HG03135 (cell line): Measurements from ENCODE around the gene TECR.
A peak's percentile ranks its signal among the peaks of the same experiment; 100 is the strongest.
"Not testable (repeated sequence)": the region's sequence is repeated elsewhere in the genome, so short reads cannot be mapped to it uniquely, and the experiment has no call there.

Experiments used
- ATAC-seq: cut with Tn5 transposase; IDR thresholded peaks from one replicate; pipeline ENCODE4 v1.9.1; 2021; ENCODE audit warnings: mild to moderate bottlenecking, moderate library complexity; ENCODE audit not compliant: unreplicated experiment

TECR gene

GRCh38 chr19:14529254-14530004, at the start of gene TECR:
Gene TECR, plus strand, starts transcription at chr19:14529594. Its CDS starts 103 bp downstream, at chr19:14529697.
- ATAC-seq = peak; percentile 94

DNA sequence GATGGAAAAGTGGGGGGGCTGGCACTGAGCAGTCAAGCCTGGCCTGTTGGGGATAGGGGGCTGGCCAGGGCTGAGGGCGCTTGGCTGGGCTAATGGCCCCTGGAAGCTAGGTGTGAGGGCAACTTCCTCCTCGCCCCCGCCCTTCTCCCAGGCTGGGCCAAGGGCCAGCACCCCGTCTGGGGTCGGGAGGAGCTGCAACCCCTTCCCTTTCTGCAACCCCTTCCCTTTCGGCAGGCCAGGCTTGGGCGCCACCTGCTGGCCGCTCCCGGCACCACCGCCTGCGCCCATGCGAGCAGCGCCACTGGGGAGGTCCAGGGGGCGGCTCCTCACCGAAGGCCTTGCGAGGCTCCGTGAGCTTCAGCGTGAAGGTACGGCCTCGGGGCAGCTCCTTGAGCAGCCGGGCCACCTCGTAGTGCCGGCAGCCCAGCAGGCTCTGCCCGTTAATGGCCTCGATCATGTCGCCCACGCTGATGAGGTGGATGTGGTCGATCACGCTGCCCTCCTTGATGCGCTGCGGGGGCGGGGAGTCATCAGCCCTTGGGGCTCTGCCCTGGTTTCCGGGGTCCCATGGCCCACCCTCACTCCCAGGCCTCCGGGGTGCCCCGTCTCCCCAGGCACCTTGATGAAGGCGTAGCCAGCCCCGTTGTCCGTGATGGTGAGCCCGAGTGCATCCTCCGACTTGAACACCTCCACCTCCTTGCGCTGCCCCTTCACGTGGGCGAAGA, 49.3 kb upstream of the TECR start:
- ATAC-seq = no peak

- no peak for ATAC-seq
These were observed 48.7 kb upstream of the TECR start for GRCh38 chr19:14480700-14481079.

GRCh38 chr19:14482172-14482941, 47.0 kb upstream of the TECR start:
- no peak for ATAC-seq

DNA sequence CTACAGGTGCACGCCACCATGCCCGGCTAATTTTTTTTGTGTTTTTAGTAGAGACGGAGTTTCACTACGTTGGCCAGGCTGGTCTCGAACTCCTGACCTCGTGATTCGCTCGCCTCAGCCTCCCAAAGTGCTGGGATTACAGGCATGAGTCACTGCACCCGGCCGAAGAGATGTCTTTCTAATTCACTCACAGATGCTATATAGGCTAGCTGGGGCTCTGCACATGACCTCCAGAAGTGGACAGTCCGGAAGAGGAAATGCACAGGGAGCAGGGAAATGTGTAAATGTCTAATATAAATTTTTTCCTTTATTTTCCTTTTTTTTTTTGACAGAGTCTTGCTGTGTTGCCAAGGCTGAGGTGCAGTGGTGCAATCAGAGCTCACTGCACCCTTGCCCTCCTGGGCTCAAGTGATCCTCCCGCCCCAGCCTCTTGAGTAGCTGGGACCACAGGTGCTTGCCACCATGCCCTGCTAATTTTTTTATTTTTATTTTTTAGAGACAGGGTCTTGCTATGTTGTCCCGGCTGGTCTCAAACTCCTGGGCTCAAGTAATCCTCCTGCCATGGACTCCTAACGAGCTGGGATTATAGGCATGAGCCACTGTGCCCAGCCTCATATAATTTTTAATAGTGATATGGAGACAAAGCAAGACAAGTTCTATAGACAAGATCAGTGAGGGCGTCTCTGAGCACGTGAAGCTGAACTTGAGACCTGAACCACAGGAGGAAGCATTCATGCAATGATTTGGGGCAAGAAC, 41.8 kb upstream of the TECR start:
- no peak for ATAC-seq

DNA sequence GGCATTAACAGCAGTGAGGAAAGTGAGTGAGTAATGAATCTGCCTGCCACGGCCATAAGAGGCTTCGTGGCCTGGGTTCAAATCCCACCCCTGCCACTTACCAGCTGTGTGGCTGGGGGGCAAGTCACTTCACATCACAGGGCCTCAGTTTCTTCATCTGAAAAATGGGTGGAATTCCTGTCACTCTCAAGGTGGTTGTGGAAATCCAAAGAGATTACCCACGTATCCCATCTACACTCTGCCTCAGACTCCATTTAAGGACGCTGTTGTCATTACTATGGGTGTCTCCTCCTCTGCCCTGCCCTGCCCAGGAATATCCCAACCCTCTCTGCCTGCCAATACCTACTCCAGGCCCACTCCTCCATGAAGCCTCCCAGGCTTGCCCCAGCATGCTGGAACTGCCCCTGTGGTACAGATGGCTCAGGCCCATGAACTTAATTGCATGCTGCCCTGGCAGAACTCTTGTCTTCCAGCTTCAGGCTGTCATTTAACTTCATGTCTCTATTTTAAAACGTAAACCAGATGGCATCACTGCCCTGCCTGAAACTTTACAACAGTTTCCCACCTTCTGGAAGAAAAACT, 36.5 kb upstream of the TECR start:
- ATAC-seq = no peak

- no peak for ATAC-seq
These were observed 35.0 kb upstream of the TECR start for GRCh38 chr19:14494411-14494810.

DNA sequence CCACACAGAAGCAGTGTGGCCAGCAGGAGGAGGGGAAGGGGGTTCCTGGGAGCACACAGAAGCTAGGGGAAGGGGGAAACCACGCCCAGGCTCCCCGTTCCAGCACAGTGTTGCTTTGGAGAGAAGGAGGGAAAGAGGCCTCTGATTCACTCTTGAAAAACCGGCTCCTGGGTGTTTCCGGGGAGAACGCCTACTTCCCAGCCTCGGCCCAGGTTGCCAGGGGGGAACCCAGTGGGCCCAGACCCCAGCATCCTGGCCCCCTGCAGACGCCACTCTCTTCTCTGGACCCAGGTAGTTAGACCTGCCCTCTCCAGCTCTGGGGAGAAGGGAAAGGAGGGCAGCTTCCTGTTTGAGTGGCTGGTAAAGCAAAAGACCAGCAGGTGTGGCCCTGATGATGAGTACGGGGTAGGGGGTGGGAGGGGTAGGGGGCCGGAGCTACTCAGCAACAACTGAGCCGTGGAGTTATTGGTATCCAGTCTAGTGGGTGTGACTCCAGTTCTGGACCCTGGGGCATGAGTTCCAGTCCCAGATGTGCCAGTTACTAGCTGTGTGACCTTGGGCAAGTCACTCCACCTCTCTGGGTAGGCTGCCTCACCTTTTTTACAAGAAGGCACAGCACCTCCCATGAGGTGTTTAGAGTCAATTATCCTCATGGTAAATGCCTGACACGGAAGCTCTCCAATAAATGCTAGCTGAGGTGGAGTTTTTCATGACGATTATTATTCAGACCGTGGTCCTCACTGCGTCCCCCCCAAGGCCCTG, 34.3 kb upstream of the TECR start:
- ATAC-seq = no peak

DNA sequence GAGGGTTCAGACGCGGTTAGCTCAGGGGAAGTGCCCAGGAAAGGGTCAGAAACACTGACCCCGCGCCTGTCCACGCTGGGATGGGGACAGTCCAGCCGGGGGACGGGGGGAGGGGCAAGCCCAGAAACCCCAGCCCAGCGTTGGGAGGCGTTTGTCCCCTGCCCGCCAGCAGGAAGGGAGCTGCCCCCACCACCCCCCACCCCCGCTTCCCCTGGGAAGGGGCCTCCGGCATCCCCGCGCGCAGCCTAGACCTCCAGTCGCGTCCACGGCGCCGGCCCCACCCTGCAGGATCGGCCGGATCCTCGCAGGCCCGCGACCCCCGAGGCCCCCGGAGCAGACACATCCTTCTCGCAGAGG, 33.7 kb upstream of the TECR start:
- no peak for ATAC-seq

DNA sequence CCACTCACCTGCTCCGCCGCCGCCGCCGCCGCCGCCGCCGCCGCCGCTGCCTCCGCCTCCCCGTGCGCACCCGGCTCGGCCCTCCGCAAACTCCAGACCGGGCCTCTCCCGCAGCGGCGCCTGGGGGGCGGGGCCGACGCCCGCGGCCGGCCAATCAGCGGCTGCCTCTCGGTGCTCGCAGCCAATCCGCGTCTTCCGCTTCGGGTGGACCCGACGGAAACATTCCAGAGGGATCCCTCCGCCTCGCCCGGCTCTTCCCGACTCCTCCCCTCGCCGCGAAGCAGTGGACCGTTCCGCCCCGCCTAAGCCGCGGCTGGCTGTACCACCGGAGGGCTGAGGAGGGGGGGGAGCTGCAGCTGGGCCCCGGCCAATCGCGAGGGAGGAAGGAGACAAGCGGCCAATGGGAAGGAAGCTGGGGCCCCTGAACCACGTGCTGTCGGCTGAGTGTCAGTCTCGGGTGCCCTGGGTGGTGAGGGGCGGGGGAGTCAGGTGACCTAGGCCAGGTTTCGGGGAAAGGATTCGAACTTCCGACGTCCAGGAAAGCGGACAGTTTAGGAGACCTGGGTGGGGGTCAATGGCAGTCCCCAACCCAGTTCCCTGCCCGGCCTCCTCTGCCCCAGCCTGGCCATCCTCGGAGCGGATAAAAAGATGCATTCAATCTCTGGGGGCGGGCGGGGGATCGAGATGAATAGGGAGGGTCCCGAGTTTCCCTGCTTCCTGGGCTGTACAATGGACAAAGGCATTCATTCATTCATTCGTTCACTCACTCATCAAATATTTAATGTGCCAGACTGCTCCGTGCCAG, 33.2 kb upstream of the TECR start, which contains the start of gene GIPC1:
Gene GIPC1, minus strand, starts transcription at position 99 of the 805 bp plus-strand sequence. CDS start 13,151 bp downstream, outside the sequence.
- peak; percentile 84 for ATAC-seq

DNA sequence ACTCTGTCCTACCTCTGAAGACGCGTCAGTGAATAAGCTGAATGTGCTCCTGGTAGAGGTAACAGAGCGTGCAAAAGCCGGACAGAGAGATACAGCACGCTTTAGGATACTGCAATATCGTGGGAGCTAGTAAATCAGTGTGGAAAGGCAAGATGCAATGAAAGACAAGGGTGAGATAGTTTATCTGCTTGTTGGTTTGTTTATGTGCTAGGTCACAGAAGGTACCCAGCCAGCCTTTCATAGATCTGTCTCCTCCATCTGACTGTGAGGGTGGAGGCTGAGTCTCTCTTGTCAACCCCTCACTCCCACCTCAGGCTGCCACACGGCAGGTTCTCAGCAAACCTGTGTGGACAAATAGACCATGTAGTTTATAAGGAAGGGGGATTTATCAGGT, 32.6 kb upstream of the TECR start:
- ATAC-seq = no peak

DNA sequence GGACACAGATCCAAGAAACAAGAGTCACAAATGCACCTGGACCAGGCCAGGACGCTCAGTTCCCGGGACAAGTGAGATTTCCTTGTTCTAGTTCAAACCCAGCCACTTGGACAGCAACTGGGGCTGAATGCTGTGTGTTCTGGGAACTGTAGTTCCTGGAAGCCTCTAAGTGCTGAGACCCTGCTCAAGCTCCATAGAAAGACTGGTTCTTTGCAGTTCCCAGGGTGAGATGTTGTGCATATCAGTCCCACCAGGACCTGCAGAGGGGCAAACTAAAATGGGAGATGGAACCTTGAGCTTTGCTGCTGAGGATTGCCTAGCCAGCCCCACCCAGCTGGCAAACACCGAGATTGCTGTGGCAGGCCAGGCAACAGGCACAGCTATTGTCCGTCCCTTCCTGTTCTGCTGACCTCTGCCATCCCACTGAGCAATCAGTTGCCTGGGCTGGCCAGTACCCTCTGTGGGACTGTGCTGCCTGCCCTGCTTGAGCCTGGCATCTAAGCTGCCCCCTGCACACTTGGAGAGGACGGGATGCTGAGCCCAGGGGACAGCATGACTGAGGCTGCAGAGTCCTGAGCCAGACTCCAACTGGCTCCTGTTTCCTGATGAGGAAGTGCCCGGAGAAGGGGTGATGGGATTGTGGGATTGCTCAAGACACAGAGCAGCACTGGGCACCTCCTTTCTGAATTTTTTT, 32.0 kb upstream of the TECR start:
- ATAC-seq = no peak

DNA sequence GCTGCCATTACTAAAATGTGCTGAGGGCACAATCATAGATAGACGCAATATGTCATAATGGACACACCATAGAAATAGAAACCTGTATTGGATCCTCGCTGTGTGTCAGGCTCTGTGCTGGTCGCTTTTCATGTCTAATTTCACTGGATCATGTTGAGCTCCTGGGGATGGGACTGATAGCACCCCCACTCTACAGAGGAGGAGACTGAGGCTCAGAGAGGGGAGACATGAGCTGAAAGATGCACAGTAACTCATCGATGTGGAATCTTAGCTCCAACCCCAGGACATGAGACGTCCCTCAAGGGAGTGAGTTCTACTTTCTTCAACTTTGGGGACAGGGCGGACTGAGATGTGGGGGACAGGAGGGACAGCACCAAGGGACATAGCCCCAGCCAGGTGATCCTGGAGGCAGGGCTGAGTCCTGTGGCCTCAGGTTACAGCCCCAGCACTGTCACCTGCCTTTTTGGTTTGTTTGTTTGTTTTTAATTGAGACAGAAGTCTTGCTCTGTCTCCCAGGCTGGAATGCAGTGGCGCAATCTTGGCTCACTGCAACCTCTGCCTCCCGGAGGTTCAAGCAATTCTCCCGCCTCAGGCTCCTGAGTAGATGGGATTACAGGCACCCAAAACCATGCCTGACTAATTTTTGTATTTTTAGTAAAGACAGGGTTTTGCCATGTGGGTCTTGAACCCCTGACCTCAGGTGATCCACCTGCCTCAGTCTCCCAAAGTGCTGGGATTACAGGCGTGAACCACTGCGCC, 26.9 kb upstream of the TECR start:
- ATAC-seq = no peak

GRCh38 chr19:14503285-14503684, 26.1 kb upstream of the TECR start:
- ATAC-seq = no peak

- ATAC-seq = not testable (repeated sequence)
These were observed 24.8 kb upstream of the TECR start for GRCh38 chr19:14504575-14504974.

GRCh38 chr19:14505488-14506239, 23.7 kb upstream of the TECR start:
- ATAC-seq = no peak
